Posterior cingulate gyrus (tissue), 11 donors: ENCODE data around the gene NLRP6.
"Not testable (repeated sequence)": the region's sequence is repeated elsewhere in the genome, so short reads cannot be mapped to it uniquely, and the experiment has no call there.

Source experiments
- DNase-seq, 10 donors: peaks; one replicate each; pipeline versions ENCODE4 v3.0.0 to v3.0.0-alpha.2; 2020 to 2021; ENCODE audit warnings: mixed read lengths in 3 of 10
- intact Hi-C: fragments of 100-400 bp; cut with DNase I; formaldehyde crosslinking; loops from one replicate; pipeline ENCODE4 v1.15.1; 2023

NLRP6 gene

DNA sequence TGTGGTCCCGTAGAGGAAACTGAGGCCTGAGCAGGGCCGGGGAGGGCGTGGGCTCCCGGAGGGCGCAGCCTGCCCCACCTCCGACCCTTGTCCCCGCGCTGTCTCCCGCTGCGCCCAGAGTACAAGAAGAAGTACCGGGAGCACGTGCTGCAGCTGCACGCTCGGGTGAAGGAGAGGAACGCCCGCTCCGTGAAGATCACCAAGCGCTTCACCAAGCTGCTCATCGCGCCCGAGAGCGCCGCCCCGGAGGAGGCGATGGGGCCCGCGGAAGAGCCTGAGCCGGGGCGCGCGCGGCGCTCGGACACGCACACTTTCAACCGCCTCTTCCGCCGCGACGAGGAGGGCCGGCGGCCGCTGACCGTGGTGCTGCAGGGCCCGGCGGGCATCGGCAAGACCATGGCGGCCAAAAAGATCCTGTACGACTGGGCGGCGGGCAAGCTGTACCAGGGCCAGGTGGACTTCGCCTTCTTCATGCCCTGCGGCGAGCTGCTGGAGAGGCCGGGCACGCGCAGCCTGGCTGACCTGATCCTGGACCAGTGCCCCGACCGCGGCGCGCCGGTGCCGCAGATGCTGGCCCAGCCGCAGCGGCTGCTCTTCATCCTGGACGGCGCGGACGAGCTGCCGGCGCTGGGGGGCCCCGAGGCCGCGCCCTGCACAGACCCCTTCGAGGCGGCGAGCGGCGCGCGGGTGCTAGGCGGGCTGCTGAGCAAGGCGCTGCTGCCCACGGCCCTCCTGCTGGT, 1.9 kb downstream of the NLRP6 start:
- intact Hi-C loops, result no loop called here

DNA sequence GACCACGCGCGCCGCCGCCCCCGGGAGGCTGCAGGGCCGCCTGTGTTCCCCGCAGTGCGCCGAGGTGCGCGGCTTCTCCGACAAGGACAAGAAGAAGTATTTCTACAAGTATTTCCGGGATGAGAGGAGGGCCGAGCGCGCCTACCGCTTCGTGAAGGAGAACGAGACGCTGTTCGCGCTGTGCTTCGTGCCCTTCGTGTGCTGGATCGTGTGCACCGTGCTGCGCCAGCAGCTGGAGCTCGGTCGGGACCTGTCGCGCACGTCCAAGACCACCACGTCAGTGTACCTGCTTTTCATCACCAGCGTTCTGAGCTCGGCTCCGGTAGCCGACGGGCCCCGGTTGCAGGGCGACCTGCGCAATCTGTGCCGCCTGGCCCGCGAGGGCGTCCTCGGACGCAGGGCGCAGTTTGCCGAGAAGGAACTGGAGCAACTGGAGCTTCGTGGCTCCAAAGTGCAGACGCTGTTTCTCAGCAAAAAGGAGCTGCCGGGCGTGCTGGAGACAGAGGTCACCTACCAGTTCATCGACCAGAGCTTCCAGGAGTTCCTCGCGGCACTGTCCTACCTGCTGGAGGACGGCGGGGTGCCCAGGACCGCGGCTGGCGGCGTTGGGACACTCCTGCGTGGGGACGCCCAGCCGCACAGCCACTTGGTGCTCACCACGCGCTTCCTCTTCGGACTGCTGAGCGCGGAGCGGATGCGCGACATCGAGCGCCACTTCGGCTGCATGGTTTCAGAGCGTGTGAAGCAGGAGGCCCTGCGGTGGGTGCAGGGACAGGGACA, 2.7 kb downstream of the NLRP6 start:
- intact Hi-C loops, result no loop called here
- DNase-seq, result peak in 4 of 10 donors; percentile 8 to 79 (median 44)

More for the DNA sequence above, 1.9 kb downstream of the NLRP6 start:
- DNase-seq, result peak in 2 of 10 donors; percentile 2 to 80

DNA sequence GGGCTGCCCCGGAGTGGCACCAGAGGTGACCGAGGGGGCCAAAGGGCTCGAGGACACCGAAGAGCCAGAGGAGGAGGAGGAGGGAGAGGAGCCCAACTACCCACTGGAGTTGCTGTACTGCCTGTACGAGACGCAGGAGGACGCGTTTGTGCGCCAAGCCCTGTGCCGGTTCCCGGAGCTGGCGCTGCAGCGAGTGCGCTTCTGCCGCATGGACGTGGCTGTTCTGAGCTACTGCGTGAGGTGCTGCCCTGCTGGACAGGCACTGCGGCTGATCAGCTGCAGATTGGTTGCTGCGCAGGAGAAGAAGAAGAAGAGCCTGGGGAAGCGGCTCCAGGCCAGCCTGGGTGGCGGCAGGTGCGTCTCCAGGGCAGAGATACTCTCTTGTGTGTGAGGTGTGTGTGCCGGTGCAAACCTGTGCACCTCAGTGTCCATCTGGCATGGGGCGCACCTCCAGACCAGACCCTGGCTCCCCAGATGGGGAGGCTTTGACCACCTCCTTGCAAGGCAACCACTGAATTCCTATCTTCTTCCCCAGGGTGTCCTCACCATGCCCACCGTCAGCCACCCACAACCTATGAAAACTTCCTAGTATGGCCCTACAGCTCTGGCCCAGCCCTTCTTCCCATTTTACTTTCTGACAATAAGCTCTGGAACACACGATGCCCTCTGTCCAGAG, 3.4 kb downstream of the NLRP6 start:
- DNase-seq, result peak in 2 of 10 donors; percentile 25 to 77
- intact Hi-C loops, result no loop called here

DNA sequence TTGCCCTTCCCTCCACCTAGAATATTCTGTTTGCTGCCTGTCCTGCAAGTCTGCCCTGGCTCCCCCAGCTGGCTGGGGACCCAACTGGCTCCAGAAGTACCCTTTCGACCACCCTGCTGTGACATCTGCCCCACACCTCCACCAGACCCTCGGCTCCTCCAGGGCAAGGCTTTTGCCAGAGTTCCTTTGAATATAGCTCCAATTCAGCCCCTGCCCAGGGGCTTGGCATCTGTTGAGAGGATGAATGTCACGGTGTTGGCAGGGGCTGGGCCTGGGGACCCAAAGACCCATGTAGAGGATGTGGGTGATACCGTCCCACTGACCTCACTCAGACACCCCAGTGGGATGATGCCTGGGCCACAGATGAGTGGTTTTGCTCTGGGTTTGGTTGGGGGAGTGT, 4.0 kb downstream of the NLRP6 start:
- intact Hi-C loops, result no loop called here
- peak in 3 of 10 donors; percentile 1 to 43 (median 42) for DNase-seq

DNA sequence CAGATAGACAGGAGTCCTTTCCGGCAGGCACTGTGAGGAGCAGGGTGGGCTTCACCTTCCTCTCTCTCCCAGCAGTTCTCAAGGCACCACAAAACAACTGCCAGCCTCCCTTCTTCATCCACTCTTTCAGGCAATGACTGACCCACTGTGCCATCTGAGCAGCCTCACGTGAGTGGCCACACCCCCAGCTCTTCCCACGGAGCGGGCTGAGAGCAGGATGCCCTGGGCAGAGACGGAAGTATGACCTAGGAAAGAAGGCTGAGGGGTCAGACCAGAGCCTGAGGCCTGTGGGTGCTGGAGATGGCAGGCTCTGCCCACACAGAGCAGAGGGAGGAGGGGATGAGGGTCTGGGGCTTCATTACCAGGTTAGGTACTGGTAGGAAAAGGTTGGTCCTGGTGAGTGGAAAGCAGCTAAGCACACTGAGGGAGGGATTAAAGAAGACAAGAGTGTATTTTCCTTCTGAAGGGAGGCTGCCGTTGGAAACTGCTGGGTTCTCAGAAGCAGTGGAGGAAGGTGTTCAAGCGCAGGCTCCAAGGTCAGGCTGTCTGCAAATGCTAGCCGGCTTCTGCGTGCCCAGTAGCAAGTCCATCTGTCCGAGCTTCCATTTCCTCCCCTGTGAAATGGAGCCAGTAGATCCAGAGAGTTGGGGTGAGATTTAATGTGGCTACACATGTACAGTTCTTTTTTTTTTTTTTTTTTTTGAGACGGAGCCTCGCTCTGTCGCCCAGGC, 4.6 kb downstream of the NLRP6 start:
- intact Hi-C loops, result no loop called here

DNA sequence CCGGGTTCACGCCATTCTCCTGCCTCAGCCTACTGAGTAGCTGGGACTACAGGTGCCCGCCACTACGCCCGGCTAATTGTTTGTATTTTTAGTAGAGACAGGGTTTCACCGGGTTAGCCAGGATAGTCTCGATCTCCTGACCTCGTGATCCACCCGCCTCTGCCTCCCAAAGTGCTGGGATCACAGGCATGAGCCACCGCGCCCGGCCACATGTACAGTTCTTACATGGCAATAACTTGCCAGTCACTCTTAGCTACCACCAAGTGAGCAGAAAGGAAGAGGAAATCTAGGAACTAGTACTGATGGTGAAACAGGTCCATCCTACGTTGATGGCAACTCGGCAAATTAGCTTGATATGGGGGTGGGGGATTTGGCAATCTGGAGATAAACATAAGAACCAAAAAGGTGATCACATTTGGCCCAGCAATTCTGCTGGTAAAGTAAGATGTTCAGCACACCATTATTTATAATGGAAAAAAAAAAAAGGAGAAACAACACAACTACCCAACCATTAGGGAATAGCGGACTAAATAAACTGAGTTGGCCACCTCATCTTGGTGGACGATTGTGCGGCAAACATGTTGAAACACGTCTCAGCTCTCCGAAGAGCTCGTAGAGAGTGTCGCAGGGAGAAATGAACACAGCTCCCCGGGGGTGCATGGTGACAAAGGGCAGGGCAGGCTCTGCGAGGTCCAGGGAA, 5.3 kb downstream of the NLRP6 start:
- intact Hi-C loops, result no loop called here
- peak in 2 of 10 donors; percentile 27 to 47 for DNase-seq

More for the DNA sequence above, 4.6 kb downstream of the NLRP6 start:
- DNase-seq, result peak in 3 of 10 donors; percentile 1 to 49 (median 40)

DNA sequence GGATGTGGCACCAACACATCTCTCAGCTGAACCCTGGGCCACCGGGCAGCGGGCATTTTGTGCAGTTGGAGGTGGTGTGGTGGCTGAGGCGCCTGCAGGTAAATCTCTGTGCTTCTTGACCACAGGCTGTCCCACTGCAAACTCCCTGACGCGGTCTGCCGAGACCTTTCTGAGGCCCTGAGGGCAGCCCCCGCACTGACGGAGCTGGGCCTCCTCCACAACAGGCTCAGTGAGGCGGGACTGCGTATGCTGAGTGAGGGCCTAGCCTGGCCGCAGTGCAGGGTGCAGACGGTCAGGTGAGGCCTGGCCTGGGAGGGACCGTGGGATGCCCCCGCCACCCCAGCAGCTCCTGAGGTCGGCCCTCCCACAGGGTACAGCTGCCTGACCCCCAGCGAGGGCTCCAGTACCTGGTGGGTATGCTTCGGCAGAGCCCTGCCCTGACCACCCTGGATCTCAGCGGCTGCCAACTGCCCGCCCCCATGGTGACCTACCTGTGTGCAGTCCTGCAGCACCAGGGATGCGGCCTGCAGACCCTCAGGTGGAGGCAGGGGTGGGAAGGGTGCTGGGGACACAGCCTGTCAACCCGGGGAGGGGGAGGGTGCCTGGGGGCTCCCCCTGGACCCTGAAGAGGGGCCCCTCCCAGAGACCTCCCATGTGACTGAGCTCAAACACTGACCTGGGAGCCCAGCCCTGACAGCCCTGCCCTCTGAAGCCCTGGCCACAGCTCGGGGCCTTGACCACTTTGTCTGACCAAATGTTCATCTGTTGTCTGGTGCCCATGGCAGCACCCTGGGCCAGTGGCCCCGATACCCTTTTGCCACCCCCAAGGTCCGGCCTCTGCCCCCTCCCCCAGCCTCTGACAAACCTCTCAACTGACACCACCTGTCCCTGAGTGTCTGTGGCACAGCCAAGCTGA, 6.2 kb downstream of the NLRP6 start:
- intact Hi-C loops, result no loop called here
- peak in 6 of 10 donors; percentile 4 to 80 (median 40) for DNase-seq

DNA sequence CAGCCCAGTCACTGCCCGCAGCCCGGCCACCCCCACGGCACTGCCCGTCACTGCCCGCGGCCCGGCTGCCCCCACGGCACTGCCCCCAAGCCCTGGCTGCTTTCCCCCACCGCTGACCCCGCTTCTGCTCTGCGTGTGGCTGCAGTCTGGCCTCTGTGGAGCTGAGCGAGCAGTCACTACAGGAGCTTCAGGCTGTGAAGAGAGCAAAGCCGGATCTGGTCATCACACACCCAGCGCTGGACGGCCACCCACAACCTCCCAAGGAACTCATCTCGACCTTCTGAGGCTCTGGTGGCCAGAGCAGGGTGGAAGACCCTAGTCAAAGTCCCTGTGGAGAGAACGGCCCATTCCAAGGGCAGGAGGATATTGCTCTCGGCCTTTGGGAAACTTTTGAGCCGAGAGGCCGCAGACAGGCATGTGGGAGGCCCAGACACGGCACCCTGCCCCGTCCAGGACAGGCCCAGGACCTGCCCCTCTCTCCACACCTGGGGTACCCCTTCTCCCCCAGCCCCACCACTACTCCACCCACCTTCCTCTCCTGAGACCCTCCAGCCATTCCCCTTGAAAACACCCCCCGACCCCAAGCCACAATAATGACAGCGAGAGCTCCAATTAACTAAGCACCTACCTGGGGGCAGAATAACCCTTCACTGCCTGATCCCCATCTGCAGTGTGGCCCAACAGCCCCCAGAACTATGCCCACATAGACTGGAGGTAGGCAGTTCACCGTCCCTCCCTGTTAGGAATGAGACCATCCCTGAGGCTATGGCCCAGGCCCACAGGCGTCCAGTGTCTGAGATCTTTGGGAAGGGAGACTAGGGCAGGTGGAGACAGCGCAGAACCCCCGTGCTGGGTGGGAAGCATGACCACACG, 7.0 kb downstream of the NLRP6 start:
- DNase-seq, result peak in 4 of 10 donors; percentile 5 to 76 (median 29)
- intact Hi-C loops, result no loop called here

DNA sequence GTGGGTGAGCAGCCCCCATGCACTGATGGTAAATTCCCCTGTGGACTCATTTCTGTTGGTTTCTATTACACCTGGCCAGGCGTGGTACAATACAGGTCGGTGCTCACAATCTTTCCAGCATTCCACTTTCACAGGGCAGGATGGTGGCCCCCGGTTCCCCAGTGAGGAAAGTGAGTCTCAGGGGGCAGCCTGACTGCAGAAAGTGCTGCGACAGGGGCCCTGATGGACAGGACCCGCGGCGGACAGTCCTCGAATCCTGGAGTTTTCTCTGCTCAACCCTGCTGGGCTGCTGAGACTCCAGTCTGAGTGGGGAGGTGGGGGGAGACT, 7.7 kb downstream of the NLRP6 start:
- DNase-seq, result peak in 2 of 10 donors; percentile 30 to 57
- intact Hi-C loops, result no loop called here

DNA sequence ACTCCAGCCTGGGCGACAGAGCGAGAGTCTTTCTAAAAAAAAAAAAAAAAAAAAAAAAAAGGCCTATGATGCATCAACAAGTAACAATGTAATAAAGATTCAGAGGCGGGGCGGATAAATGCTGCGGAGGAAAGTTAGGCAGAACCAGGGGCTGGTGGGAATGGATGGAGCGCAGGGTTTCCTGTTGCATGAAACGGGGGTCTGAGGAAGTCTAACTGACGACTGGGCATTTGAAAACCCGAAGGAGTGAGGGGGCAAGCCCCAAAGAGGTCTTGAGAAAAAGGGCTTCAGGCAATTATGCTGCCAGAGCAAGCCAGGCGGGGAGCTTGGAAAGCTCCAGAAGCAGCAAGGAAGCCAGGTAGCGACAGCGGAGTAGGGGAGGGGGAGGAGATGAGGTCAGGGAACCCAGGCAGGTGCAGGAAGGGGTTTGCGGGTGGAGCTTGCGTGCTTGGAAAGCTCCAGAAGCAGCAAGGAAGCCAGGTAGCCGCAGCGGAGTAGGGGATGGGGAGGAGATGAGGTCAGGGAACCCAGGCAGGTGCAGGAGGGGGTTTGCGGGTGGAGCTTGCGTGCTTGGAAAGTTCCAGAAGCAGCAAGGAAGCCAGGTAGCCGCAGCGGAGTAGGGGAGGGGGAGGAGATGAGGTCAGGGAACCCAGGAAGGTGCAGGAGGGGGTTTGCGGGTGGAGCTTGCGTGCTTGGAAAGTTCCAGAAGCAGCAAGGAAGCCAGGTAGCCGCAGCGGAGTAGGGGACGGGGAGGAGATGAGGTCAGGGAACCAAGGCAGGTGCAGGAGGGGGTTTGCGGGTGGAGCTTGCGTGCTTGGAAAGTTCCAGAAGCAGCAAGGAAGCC, 9.0 kb downstream of the NLRP6 start:
- peak in 5 of 10 donors; percentile 2 to 81 (median 43) for DNase-seq
- intact Hi-C loops, result not testable (repeated sequence)

DNA sequence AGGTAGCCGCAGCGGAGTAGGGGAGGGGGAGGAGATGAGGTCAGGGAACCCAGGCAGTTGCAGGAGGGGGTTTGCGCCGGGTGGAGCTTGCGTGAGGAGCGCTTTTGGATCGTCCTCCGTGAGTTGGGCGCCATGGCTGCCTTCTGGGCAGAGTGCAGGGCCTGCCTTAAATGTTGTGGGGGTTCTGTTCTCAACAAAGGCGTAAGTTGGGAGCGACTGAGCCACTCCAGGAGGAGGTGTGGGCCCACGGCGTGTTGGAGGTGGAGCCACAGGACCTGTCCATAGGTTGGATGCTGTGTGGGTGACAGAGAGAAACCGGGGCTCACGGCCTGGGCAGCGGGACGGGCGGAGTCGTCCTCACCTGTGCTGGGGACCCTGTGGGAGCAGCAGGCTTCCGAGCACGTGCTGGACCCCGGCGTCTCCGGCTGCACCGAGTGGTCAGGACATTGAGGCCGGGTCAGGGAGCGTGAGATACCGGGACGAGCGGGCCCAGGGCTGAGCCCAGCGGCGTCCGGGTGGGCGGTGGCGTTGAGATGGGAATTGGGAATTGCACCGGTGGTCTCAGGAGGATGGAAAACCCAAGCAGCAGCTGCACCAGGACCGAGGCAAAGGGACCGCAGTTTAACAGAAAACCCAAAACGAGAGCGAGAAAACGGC, 9.7 kb downstream of the NLRP6 start:
- peak in 5 of 10 donors; percentile 6 to 82 (median 50) for DNase-seq
- intact Hi-C loops, result no loop called here

DNA sequence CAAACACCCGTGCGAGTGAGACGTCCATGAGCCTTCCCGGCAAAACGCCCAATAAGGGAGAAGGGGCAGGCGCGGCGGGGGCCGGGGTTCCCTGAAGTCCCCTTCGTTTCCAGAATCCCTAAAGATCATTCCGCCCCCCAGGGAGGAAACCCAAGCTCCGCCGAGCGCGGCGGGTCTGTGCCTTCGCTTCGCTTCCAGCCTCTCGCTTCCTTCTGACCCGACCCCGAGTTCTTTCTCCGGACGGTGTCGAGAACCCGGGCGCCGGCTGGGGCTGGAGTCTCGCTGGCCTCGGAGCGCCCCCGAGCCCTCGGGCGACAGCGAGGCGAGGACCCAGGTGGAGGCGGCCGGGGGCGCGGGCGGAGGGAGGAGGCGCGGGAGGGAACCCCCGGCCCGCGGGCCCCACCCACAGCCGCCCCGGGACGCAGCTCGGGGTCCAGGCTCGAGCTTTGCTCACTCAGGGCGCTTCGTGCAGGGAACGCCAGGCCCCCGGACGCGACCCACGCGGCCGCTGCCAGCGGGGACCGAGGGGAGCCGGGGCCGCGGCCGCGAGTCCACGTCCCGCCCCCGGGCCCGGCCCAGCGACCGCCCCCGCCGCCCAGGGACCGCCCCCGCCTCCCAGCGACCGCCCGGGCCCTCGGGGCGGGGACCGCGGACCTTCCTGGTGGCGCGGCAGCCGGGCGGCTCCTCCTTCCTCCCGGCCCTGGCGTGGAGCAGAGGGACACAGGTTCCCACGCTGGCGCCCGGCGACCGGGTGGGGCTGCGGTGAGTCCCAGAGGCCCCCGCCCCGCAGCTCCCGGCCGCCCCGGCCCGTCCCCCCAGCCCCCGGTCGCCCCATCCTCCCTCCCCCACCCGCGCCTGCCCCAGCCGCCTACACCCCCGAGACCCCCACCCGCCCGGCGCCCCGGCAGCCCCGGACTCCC, 10.5 kb downstream of the NLRP6 start, which contains the start of gene PGGHG:
Gene PGGHG (plus strand): TSS at position 649 of the 920 bp plus-strand sequence. CDS start 691 bp downstream, outside the sequence.
- peak in 5 of 10 donors; percentile 26 to 88 (median 63) for DNase-seq
- intact Hi-C loops, result no loop called here

DNA sequence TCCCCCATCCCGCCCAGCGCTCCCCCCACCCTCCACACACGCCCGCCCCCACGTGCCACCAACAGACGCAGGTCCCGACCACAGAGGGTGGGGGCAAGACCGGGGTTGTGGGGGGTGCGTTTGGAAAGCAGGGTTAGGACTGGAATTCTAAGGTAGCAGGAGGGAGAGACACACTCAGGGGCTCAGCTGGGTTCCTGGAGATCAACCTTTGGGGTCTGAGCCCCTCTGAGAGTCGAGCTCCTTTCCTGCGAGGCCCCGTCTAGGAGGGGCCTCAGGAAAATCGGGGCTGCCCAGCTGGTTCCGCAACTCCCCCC, 11.1 kb downstream of the NLRP6 start:
- peak in 2 of 10 donors; percentile 2 to 29 for DNase-seq

DNA sequence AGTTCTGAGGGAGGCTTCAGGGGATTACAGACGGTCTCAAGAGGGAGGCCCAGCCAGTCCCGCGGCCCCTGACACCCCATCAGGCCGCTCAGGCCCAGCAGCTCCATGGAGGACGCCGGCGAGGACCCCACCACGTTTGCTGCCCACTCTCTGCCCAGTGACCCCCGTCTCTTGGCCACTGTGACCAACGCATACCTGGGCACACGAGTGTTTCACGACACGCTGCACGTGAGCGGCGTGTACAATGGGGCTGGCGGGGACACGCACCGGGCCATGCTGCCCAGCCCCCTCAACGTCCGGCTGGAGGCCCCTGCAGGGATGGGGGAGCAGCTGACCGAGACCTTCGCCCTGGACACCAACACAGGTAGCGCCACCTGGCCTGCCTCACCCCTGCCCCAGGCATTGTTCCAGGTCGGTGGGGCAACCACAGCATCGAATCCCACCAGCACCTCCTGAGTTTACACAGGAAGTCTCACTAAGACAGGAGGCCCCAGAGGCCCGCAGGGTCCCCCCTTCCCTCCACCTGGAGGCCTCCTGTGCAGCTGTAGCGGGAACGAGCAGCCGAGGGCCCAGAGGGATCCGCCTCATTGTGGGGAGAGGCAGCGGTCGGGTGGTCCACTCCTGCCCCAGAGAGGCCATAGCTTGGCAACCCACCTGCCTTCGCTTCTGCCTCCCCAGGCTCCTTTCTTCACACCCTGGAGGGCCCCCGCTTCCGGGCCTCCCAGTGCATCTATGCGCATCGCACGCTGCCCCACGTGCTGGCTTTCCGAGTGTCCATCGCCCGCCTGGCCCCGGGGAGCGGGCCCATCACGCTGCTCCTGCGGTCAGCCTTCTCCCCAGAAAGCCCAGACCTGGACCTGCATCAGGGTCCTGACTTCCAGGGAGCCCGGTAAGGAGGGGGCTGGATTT, 11.8 kb downstream of the NLRP6 start:
- intact Hi-C loops, result no loop called here
- peak in 4 of 10 donors; percentile 17 to 78 (median 69) for DNase-seq

More for the DNA sequence above, 11.1 kb downstream of the NLRP6 start:
- intact Hi-C loops, result no loop called here
